Measurements from ENCODE around the gene RB1.

Gene RB1

DNA sequence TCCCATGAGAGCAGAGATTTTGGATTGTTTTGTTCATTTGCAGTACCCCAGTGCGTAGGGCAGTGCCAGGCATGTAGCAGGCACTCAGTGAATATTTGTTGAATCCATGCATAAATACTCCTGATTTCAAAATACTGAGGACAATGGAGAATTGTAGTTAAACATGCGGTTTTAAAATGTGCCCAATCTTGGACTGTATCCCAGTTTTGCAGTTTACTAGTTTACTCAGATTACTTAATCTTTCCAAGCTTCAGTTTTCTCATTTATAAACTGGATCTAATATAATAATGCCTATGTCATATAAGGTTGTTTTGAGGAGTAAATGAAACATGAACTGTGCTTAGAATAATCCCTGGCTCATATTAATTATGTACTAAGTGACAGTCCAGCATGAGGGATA lies 190.3 kb downstream of the RB1 start:
- no peak for DNase-seq (ENCODE audit: low read depth in 3 of 3)

- DNase-seq (ENCODE audit: low read depth in 3 of 3) = no peak
These were observed 191.3 kb downstream of the RB1 start for GRCh38 chr13:48494874-48495273.

GRCh38 chr13:48496271-48497161 lies 193.0 kb downstream of the RB1 start:
- DNase-seq (ENCODE audit: low read depth in 3 of 3) = peak in 1 of 3 experiments; percentile 15

- DNase-seq (ENCODE audit: low read depth in 3 of 3) = no peak
These were observed 194.1 kb downstream of the RB1 start for GRCh38 chr13:48497669-48498068.

- DNase-seq (ENCODE audit: low read depth in 3 of 3) = no peak
These were observed 197.2 kb downstream of the RB1 start for GRCh38 chr13:48500652-48501197.

DNA sequence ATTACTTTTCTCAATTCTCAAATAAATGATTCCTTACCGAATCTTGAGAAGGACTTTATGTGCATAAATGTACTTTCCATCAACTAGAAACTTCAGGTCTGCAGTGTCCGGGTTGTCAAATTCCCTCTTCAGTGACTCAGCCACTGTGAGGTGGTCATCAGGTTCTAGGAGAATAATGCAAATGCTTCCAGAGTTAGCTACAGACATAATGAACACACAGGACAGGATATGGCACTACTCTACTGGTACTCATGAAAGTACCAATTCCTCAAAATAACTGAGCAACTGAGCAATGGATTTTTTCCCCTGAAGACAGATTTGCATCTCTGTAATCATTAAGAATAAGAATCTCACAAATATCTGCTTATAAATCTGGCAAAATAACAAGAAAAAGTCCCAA lies 198.2 kb downstream of the RB1 start:
- DNase-seq (ENCODE audit: low read depth in 3 of 3) = no peak

GRCh38 chr13:48502601-48503319 lies 199.2 kb downstream of the RB1 start:
- no peak for DNase-seq (ENCODE audit: low read depth in 3 of 3)

GRCh38 chr13:48504606-48505005 lies 201.1 kb downstream of the RB1 start:
- no peak for DNase-seq (ENCODE audit: low read depth in 3 of 3)

DNA sequence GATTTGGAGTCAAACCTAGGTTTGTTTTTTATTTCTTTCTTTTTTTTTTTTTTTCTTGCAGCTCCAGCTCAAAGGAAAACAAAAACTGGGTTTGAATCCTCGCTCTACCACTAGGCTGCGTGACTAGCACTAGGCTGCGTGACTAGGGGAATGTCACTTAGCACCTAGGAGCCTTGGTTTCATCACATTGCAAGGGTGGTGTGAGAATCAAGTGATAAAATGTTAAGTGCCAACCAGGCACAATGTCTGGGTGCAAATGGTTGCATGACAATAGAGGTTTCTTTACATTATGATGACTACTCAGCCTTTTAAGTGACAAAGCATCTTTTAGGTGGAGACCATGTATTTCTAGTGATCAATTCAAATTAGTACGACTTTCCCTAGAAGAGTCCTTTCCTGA lies 201.5 kb downstream of the RB1 start:
- DNase-seq (ENCODE audit: low read depth in 3 of 3) = no peak

GRCh38 chr13:48505597-48506091 lies 202.1 kb downstream of the RB1 start:
- peak in 2 of 3 experiments; percentile 17 to 26 for DNase-seq (ENCODE audit: low read depth in 3 of 3)

GRCh38 chr13:48506092-48506701 lies 202.6 kb downstream of the RB1 start:
- DNase-seq (ENCODE audit: low read depth in 3 of 3) = no peak

DNA sequence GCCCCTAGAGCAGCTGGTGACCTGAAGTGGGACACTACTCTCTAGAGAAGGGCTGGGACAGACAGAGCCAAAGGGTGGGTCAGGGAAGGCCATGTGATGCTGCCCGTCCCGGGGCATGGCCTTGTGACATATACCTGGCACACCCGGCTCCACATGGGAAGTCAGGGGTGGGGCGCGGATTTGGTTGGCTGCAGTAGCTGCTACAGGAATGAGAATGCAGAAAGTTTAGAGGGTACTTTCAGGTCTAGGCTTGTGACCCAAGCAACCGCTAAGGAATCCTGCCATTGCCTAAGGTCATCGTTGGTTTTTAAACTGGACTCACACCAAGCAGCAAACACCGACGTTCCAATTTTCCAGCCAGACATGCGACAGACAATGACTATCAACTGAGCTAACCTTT lies 203.5 kb downstream of the RB1 start:
- DNase-seq (ENCODE audit: low read depth in 3 of 3) = no peak

DNA sequence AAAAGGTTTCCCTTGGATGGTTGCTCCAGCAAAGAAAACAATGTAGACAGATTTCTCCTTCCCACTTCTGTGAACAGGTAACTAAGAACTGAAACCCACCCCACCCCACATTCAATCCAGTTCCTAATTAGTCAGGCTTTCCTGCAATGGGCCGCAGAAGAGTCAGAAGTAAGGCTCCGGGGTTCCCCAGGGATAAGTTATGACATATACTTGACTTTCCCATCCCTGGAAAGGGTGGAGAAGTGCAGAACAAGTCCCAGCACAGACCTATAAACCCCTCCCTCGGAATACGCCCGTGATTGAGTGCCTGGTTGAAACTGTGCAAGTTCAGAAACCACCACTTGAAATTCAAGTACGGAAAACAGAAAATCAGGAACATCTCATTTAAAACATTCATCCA lies 204.5 kb downstream of the RB1 start:
- DNase-seq (ENCODE audit: low read depth in 3 of 3) = no peak

DNA sequence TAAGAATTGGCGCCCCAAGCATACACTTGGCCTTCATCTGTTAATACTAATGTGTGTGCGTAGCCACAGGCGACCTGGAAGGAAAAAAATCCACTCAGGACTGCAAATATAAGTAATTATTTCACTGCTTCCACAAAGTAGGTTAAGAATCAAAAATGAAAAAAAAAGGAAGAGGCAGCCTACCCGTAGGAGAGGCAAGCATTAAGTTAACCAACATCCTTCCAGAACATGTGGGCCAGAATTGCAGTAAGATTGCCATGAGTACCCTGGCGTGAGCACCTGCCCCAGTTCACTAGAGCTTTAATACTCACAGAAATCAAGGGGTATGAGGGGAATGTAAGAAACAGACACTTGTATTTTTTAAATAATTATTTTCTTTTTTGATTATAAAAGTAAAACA lies 207.1 kb downstream of the RB1 start:
- DNase-seq (ENCODE audit: low read depth in 3 of 3) = no peak

- DNase-seq (ENCODE audit: low read depth in 3 of 3) = no peak
These were observed 208.2 kb downstream of the RB1 start for GRCh38 chr13:48511621-48512230.

- no peak for DNase-seq (ENCODE audit: low read depth in 3 of 3)
These were observed 211.2 kb downstream of the RB1 start for GRCh38 chr13:48514793-48515192.

GRCh38 chr13:48515732-48516131 lies 212.2 kb downstream of the RB1 start:
- no peak for DNase-seq (ENCODE audit: low read depth in 3 of 3)

DNA sequence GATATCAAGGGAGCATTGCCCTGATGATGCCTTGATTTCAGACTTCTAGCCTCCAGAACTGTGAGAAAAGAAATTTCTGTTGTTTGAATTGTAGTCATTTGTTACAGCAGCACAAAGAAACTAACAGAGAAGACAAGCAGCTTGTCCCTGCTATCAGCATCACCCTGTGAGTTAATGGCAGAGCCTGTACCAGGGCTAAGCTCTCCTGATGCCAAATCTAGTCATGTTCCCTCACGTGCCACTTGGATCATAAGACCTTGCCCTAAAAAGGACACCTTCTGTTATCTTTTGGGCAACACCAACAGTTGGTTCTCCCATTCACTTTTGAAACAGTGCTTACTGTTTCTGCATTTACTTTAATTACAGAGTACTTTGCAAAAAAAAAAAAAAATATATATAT lies 214.5 kb downstream of the RB1 start:
- DNase-seq (ENCODE audit: low read depth in 3 of 3) = no peak

- DNase-seq (ENCODE audit: low read depth in 3 of 3) = no peak
These were observed 222.7 kb downstream of the RB1 start for GRCh38 chr13:48526286-48526685.

- no peak for DNase-seq (ENCODE audit: low read depth in 3 of 3)
These were observed 224.4 kb downstream of the RB1 start for GRCh38 chr13:48527955-48528354.

DNA sequence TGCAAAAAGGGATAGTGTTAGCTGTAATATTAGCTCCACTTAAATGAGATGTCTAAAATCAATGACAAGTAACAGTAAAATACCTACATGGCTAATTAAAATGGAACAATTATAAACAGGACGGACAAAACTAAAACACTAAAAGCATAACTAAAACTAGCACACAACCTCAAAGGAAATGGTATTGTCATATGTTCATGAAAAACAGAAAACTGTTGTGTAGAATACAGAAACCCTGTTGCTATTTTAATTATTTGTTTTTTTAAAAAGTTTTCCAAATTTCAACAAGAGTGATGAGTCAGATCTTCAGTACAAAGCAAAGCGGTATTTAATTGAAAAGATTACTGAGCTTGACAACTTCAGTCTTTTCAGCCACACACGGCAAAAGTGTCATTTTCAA lies 225.2 kb downstream of the RB1 start:
- DNase-seq (ENCODE audit: low read depth in 3 of 3) = no peak

- DNase-seq (ENCODE audit: low read depth in 3 of 3) = no peak
These were observed 227.3 kb downstream of the RB1 start for GRCh38 chr13:48530833-48531232.

Measured in stimulated activated CD4-positive, alpha-beta T cell treated with anti-CD3 and anti-CD28 coated beads, TNF-alpha, amount 100 ng/mL, for 24 hours (primary cell).